Measurements from ENCODE around the gene IL16.

IL16 gene

GRCh38 chr15:81174125-81174791, 22.4 kb upstream of the IL16 start:
- no peak for DNase-seq (ENCODE audit: low read depth in 1 of 2, low spot score in 1 of 2)

- no peak for DNase-seq (ENCODE audit: low read depth in 1 of 2, low spot score in 1 of 2)
Observed at GRCh38 chr15:81174792-81175327, 21.8 kb upstream of the IL16 start.

GRCh38 chr15:81175496-81175895, 21.2 kb upstream of the IL16 start:
- no peak for DNase-seq (ENCODE audit: low read depth in 1 of 2, low spot score in 1 of 2)

- no peak for DNase-seq (ENCODE audit: low read depth in 1 of 2, low spot score in 1 of 2)
Observed at GRCh38 chr15:81176291-81176893, 20.3 kb upstream of the IL16 start.

GRCh38 chr15:81178365-81178764, 18.3 kb upstream of the IL16 start:
- DNase-seq (ENCODE audit: low read depth in 1 of 2, low spot score in 1 of 2) = no peak

GRCh38 chr15:81181220-81181619, 15.5 kb upstream of the IL16 start:
- no peak for DNase-seq (ENCODE audit: low read depth in 1 of 2, low spot score in 1 of 2)

- no peak for DNase-seq (ENCODE audit: low read depth in 1 of 2, low spot score in 1 of 2)
Observed at GRCh38 chr15:81182031-81182755, 14.5 kb upstream of the IL16 start.

GRCh38 chr15:81182756-81183438, 13.8 kb upstream of the IL16 start:
- no peak for DNase-seq (ENCODE audit: low read depth in 1 of 2, low spot score in 1 of 2)

GRCh38 chr15:81183439-81183775, 13.3 kb upstream of the IL16 start:
- no peak for DNase-seq (ENCODE audit: low read depth in 1 of 2, low spot score in 1 of 2)

GRCh38 chr15:81184188-81184587, 12.5 kb upstream of the IL16 start:
- DNase-seq (ENCODE audit: low read depth in 1 of 2, low spot score in 1 of 2) = no peak

- no peak for DNase-seq (ENCODE audit: low read depth in 1 of 2, low spot score in 1 of 2)
Observed at GRCh38 chr15:81185631-81186295, 10.9 kb upstream of the IL16 start.

- DNase-seq (ENCODE audit: low read depth in 1 of 2, low spot score in 1 of 2) = no peak
Observed at GRCh38 chr15:81188354-81188753, 8.3 kb upstream of the IL16 start.

GRCh38 chr15:81189583-81190283, 6.9 kb upstream of the IL16 start:
- no peak for DNase-seq (ENCODE audit: low read depth in 1 of 2, low spot score in 1 of 2)

- DNase-seq (ENCODE audit: low read depth in 1 of 2, low spot score in 1 of 2) = no peak
Observed at GRCh38 chr15:81190922-81191507, 5.7 kb upstream of the IL16 start.

- DNase-seq (ENCODE audit: low read depth in 1 of 2, low spot score in 1 of 2) = no peak
Observed at GRCh38 chr15:81191701-81192100, 5.0 kb upstream of the IL16 start.

GRCh38 chr15:81194723-81195122, 2.0 kb upstream of the IL16 start:
- no peak for DNase-seq (ENCODE audit: low read depth in 1 of 2, low spot score in 1 of 2)

GRCh38 chr15:81195339-81195864, 1.3 kb upstream of the IL16 start:
- no peak for DNase-seq (ENCODE audit: low read depth in 1 of 2, low spot score in 1 of 2)

GRCh38 chr15:81197255-81197630, 564 bp downstream of the IL16 start:
- no peak for DNase-seq (ENCODE audit: low read depth in 1 of 2, low spot score in 1 of 2)

- DNase-seq (ENCODE audit: low read depth in 1 of 2, low spot score in 1 of 2) = no peak
Observed at GRCh38 chr15:81197688-81198281, 1.1 kb downstream of the IL16 start.
